B cell (primary cell): Measurements from ENCODE around the gene MSMB. TPM values are rescaled to one million over a fixed set of nuclear protein-coding genes. Genes with fewer than 3 reads are reported as not detected.

ENCODE experiments used
- ATAC-seq: fragments of 200-7000 bp; cut with Tn5 transposase; one replicate; pipeline ENCODE4 v1.10.0; 2021; ENCODE audit warnings: low read depth, mild to moderate bottlenecking, moderate number of reproducible peaks, moderate library complexity
- CTCF ChIA-PET: fragments of 350-600 bp; sonication (Branson Sonifier 250); formaldehyde crosslinking; loops from one replicate; lab custom pipeline; 2021; ENCODE audit warnings: antibody characterized with exemption, inconsistent platforms; lab: Charles Lee
- POLR2A ChIA-PET: fragments of 350-600 bp; sonication (Branson Sonifier 250); formaldehyde crosslinking; loops from one replicate; lab custom pipeline; 2021; ENCODE audit warnings: antibody characterized with exemption; lab: Charles Lee
- DNase-seq: peaks from one replicate; pipeline ENCODE4 v3.0.0; 2013
- H2AFZ ChIP-seq: 2 replicates; pipeline ENCODE4 v1.6.1; 2012; ENCODE audit warnings: mild to moderate bottlenecking, low read depth, low read length; ENCODE audit not compliant: insufficient read depth, poor library complexity, severe bottlenecking
- H3K27ac ChIP-seq, 2 donors: 1 replicate in 1 of 2; 2 replicates in 1 of 2; pipeline ENCODE4 v1.5.1; 2012 to 2013; ENCODE audit warnings: low read length in 2 of 2, mild to moderate bottlenecking in 2 of 2, moderate library complexity in 1 of 2
- H3K27me3 ChIP-seq, 4 experiments: fragments of 200-600 bp in 1 of 4; sonication (generic) in 1 of 4; replicated peaks in 1 of 4; 1 replicate in 2 of 4; 2 replicates in 2 of 4; pipeline versions ENCODE4 v1.6.1 to v1.7.0; 2013 to 2016; ENCODE audit warnings: low read length in 3 of 4, mild to moderate bottlenecking in 2 of 4, mixed read lengths in 1 of 4, moderate library complexity in 1 of 4; ENCODE audit not compliant: insufficient read depth in 4 of 4, control insufficient read depth in 3 of 4; ENCODE audit errors: control extremely low read depth in 1 of 4
- H3K36me3 ChIP-seq, 2 experiments: replicated peaks in 1 of 2; 1 replicate in 1 of 2; 2 replicates in 1 of 2; pipeline versions ENCODE4 v1.6.1 to v1.7.1; 2013; ENCODE audit warnings: low read length in 1 of 2; ENCODE audit not compliant: insufficient read depth in 2 of 2, control insufficient read depth in 1 of 2; ENCODE audit errors: control extremely low read depth in 1 of 2, extremely low read depth in 1 of 2
- H3K4me1 ChIP-seq, 2 donors: fragments of 200-600 bp in 1 of 2; sonication (generic) in 1 of 2; 1 replicate in 1 of 2; 2 replicates in 1 of 2; pipeline versions ENCODE4 v1.5.1 to v1.6.1; 2013 to 2017; ENCODE audit warnings: low read length in 2 of 2; ENCODE audit not compliant: control insufficient read depth in 2 of 2, insufficient read depth in 2 of 2
- H3K4me2 ChIP-seq: replicated peaks from 2 replicates; pipeline ENCODE3; 2012; ENCODE audit warnings: mild to moderate bottlenecking, low read depth, low read length; ENCODE audit not compliant: poor library complexity, severe bottlenecking
- H3K4me3 ChIP-seq, 5 experiments: fragments of 200-600 bp in 1 of 5; sonication (generic) in 1 of 5; 1 replicate in 3 of 5; 2 replicates in 2 of 5; pipeline versions ENCODE4 v1.5.1 to v1.7.0; 2011 to 2016; ENCODE audit warnings: low read length in 4 of 5, mild to moderate bottlenecking in 4 of 5, low read depth in 2 of 5, control low read depth in 1 of 5, moderate library complexity in 1 of 5; ENCODE audit not compliant: insufficient read depth in 1 of 5; ENCODE audit errors: control extremely low read depth in 1 of 5, extremely low read depth in 1 of 5
- H3K79me2 ChIP-seq: fragments of 200-600 bp; sonication (generic); one replicate; pipeline ENCODE4 v1.6.0; 2016; ENCODE audit warnings: low read length; ENCODE audit not compliant: control insufficient read depth, insufficient read depth
- H3K9ac ChIP-seq: fragments of 200-600 bp; sonication (generic); 2 replicates; pipeline ENCODE4 v1.6.1; 2017; ENCODE audit warnings: mild to moderate bottlenecking, low read length, moderate library complexity
- H3K9me3 ChIP-seq, 3 donors: one replicate each; pipeline versions ENCODE4 v1.6.1 to v1.7.1; 2013; ENCODE audit warnings: low read length in 2 of 3; ENCODE audit not compliant: control insufficient read depth in 2 of 3, insufficient read depth in 1 of 3; ENCODE audit errors: control extremely low read depth in 1 of 3
- H4K20me1 ChIP-seq: 2 replicates; pipeline ENCODE4 v1.6.0; 2012; ENCODE audit warnings: mild to moderate bottlenecking, low read length; ENCODE audit not compliant: insufficient read depth, control insufficient read depth, poor library complexity, severe bottlenecking
- H3K27ac Mint-ChIP-seq: one replicate; pipeline ENCODE4 v1.8.0; 2021; ENCODE audit warnings: mixed read lengths
- H3K27me3 Mint-ChIP-seq: one replicate; pipeline ENCODE4 v1.8.0; 2021; ENCODE audit warnings: mixed read lengths
- H3K4me1 Mint-ChIP-seq: one replicate; pipeline ENCODE4 v1.8.0; 2021; ENCODE audit warnings: mixed read lengths
- H3K4me3 Mint-ChIP-seq: one replicate; pipeline ENCODE4 v1.8.0; 2021; ENCODE audit warnings: mixed read lengths
- H3K9me3 Mint-ChIP-seq: one replicate; pipeline ENCODE4 v1.8.0; 2022; ENCODE audit warnings: mixed read lengths; ENCODE audit not compliant: insufficient read depth
- CTCF ChIP-seq: fragments of 200-600 bp; IDR thresholded peaks from one replicate; pipeline ENCODE4 v1.8.0; 2022; ENCODE audit warnings: antibody characterized with exemption, mild to moderate bottlenecking
- EZH2 ChIP-seq: IDR thresholded peaks from 2 replicates; pipeline ENCODE4 v1.6.1; 2012; ENCODE audit warnings: borderline replicate concordance, low read depth, mild to moderate bottlenecking, moderate library complexity, low read length; ENCODE audit not compliant: insufficient read depth, poor library complexity, severe bottlenecking
- WGBS: methylation state at CpG from one replicate; pipeline ENCODE4 v1.1.5; 2013; ENCODE audit warnings: missing lambda C conversion rate; ENCODE audit not compliant: insufficient coverage; 5-methylcytosine and 5-hydroxymethylcytosine counted together
- intact Hi-C: fragments of 100-400 bp; cut with micrococcal nuclease; formaldehyde crosslinking; loops from one replicate; pipeline ENCODE4 v1.10.0; 2022
- polyA plus RNA-seq: library from polyadenylated mRNA; depleted of rRNA; stranded (reverse); fragments of >200 nt; gene quantifications from 2 replicates; pipeline ENCODE4 v1.2.3, GENCODE V29; 2012
- total RNA-seq, 2 donors: library from RNA; stranded (reverse); fragments of 120-200 nt in 1 of 2; gene quantifications; 1 replicate in 1 of 2; 2 replicates in 1 of 2; pipeline versions ENCODE4 v1.2.3 to v1.2.4, GENCODE V29; 2013 to 2022

Gene MSMB
- total and polyA plus RNA-seq, 2 donors (not counting 1 experiment from before 2014, with no cell fraction given), result not detected

- no peaks in the 10 kb centered on the region for H4K20me1 ChIP-seq
- Mint-ChIP-seq H3K27me3 (peaks cover 13% of the 10 kb centered on the region), H3K27ac (no peak overlapping the region), H3K4me3 (no peak overlapping the region), H3K4me1 (peaks cover 1% of the 10 kb centered on the region), H3K9me3 (no peaks in the 10 kb centered on the region)
- peaks cover 0 to 9% (median 2%) of the 10 kb centered on the region in 4 experiments for H3K27me3 ChIP-seq
- TF ChIP-seq CTCF, result no peak
- TF ChIP-seq EZH2, result no peak
- no peaks in the 10 kb centered on the region for H3K36me3 ChIP-seq
- no peak for DNase-seq
- ChIA-PET POLR2A (no interaction called here), CTCF (no interaction called here)
- no peak overlapping the region for H3K9ac ChIP-seq
- H3K9me3 ChIP-seq, result no peaks in the 10 kb centered on the region
- no peaks in the 10 kb centered on the region for H3K79me2 ChIP-seq
- intact Hi-C loops, result no loop called here
- no peak for ATAC-seq
- WGBS, result 100% methylated on average over 1 of the region's 2 CpGs
- H3K4me3 ChIP-seq, result no peak overlapping the region
- H3K4me1 ChIP-seq, result no peaks in the 10 kb centered on the region
- H3K27ac ChIP-seq, result no peak overlapping the region
- no peak overlapping the region for H2AFZ ChIP-seq
- no peak overlapping the region for H3K4me2 ChIP-seq
Measured at GRCh38 chr10:46048152-46048551, 2.1 kb upstream of the MSMB start.

- Histone ChIP-seq H2AFZ (no peak overlapping the region), H3K9ac (no peak overlapping the region), H3K4me2 (no peak overlapping the region), H3K36me3 (no peaks in the 10 kb centered on the region), H3K9me3 (no peaks in the 10 kb centered on the region), H3K4me1 (no peaks in the 10 kb centered on the region), H3K27ac (no peak overlapping the region), H4K20me1 (no peaks in the 10 kb centered on the region), H3K27me3 (no peaks in the 10 kb centered on the region), H3K4me3 (no peak overlapping the region), H3K79me2 (no peaks in the 10 kb centered on the region)
- Mint-ChIP-seq H3K4me1 (no peaks in the 10 kb centered on the region), H3K4me3 (no peak overlapping the region), H3K27ac (no peak overlapping the region), H3K9me3 (no peaks in the 10 kb centered on the region), H3K27me3 (peaks cover 7% of the 10 kb centered on the region)
- ATAC-seq (no peak), DNase-seq (no peak)
- POLR2A ChIA-PET, result interaction anchor here (0.8 kb wide), 1 partner anchor 174 kb away, joined by 3 read pairs; no protein-coding TSS in a partner anchor
- CTCF ChIA-PET, result no interaction called here
- 64% methylated on average over 3 of the region's 4 CpGs for WGBS
- TF ChIP-seq EZH2, result no peak
- no peak for TF ChIP-seq CTCF
- intact Hi-C loops, result no loop called here
Measured at GRCh38 chr10:46042527-46042926, 3.5 kb downstream of the MSMB start.
